Astrocyte (in vitro differentiated cells and primary cell): ENCODE results near the gene MARF1. TPM values are rescaled to one million over a fixed set of nuclear protein-coding genes. Genes with fewer than 3 reads are reported as not detected.

Source experiments
- DNase-seq: peaks from one replicate; pipeline ENCODE4 v3.0.0-alpha.2; 2010; ENCODE audit warnings: low read depth
- FAIRE-seq: peaks from 2 replicates; lab custom pipeline; 2011; peaks lifted over from hg19 to GRCh38; lab: Jason Lieb, UNC
- H2AFZ ChIP-seq: 2 replicates; pipeline ENCODE4 v1.6.0; 2012; ENCODE audit warnings: low read depth, low read length, inconsistent platforms
- H3K27ac ChIP-seq: 2 replicates; pipeline ENCODE4 v1.5.1; 2011; ENCODE audit warnings: low read depth, low read length, inconsistent platforms
- H3K27me3 ChIP-seq: 2 replicates; pipeline ENCODE4 v1.6.0; 2011; ENCODE audit warnings: low read length, inconsistent platforms; ENCODE audit not compliant: insufficient read depth
- H3K36me3 ChIP-seq: 2 replicates; pipeline ENCODE4 v1.5.1; 2011; ENCODE audit warnings: low read length, inconsistent platforms; ENCODE audit not compliant: insufficient read depth
- H3K4me1 ChIP-seq: 2 replicates; pipeline ENCODE4 v1.5.1; 2011; ENCODE audit warnings: low read length, inconsistent platforms; ENCODE audit not compliant: insufficient read depth
- H3K4me2 ChIP-seq: 2 replicates; pipeline ENCODE4 v1.6.0; 2012; ENCODE audit warnings: low read length, inconsistent platforms
- H3K4me3 ChIP-seq: 2 replicates; pipeline ENCODE4 v1.5.1; 2011; ENCODE audit warnings: low read depth, mild to moderate bottlenecking, low read length, inconsistent platforms; ENCODE audit not compliant: insufficient read depth
- H3K79me2 ChIP-seq: 2 replicates; pipeline ENCODE4 v1.6.0; 2012; ENCODE audit warnings: mild to moderate bottlenecking, low read length, inconsistent platforms; ENCODE audit not compliant: insufficient read depth
- H3K9ac ChIP-seq: 2 replicates; pipeline ENCODE4 v1.6.0; 2012; ENCODE audit warnings: mild to moderate bottlenecking, low read length, inconsistent platforms
- H3K9me3 ChIP-seq: 2 replicates; pipeline ENCODE4 v1.5.1; 2012; ENCODE audit warnings: low read depth, mild to moderate bottlenecking, low read length, inconsistent platforms; ENCODE audit not compliant: insufficient read depth
- H4K20me1 ChIP-seq: 2 replicates; pipeline ENCODE4 v1.6.0; 2012; ENCODE audit warnings: low read length, inconsistent platforms; ENCODE audit not compliant: insufficient read depth
- H3K27ac Mint-ChIP-seq: one replicate; pipeline ENCODE4 v1.8.0; 2021; ENCODE audit warnings: mild to moderate bottlenecking, mixed read lengths; ENCODE audit not compliant: unreplicated experiment
- H3K27me3 Mint-ChIP-seq: one replicate; pipeline ENCODE4 v1.8.0; 2021; ENCODE audit warnings: low read depth, mixed read lengths; ENCODE audit not compliant: unreplicated experiment
- H3K36me3 Mint-ChIP-seq: one replicate; pipeline ENCODE4 v1.8.0; 2021; ENCODE audit warnings: low read depth, mixed read lengths; ENCODE audit not compliant: unreplicated experiment
- H3K4me1 Mint-ChIP-seq: one replicate; pipeline ENCODE4 v1.8.0; 2021; ENCODE audit warnings: low read depth, mixed read lengths; ENCODE audit not compliant: unreplicated experiment
- H3K4me3 Mint-ChIP-seq: one replicate; pipeline ENCODE4 v1.8.0; 2021; ENCODE audit warnings: mild to moderate bottlenecking, moderate library complexity, mixed read lengths; ENCODE audit not compliant: unreplicated experiment
- H3K9me3 Mint-ChIP-seq: one replicate; pipeline ENCODE4 v1.8.0; 2021; ENCODE audit warnings: mild to moderate bottlenecking, mixed read lengths; ENCODE audit not compliant: unreplicated experiment
- EZH2 ChIP-seq: IDR thresholded peaks from 2 replicates; pipeline ENCODE4 v1.6.1; 2012; ENCODE audit warnings: mild to moderate bottlenecking, low read length, inconsistent platforms; ENCODE audit not compliant: insufficient read depth
- total RNA-seq: library from RNA; stranded (reverse); gene quantifications from 2 replicates; pipeline ENCODE4 v1.2.1, GENCODE V29; 2021
- TF ChIP-seq, protein P1 (sequence below): IDR thresholded peaks from 2 replicates; pipeline ENCODE4 v1.5.1; 2011; ENCODE audit warnings: low read depth, mild to moderate bottlenecking, inconsistent platforms, low read length, moderate library complexity; ENCODE audit not compliant: insufficient read depth

Gene MARF1
- total RNA-seq, 1 donor from 2014 or later = 47.4 TPM

DNA sequence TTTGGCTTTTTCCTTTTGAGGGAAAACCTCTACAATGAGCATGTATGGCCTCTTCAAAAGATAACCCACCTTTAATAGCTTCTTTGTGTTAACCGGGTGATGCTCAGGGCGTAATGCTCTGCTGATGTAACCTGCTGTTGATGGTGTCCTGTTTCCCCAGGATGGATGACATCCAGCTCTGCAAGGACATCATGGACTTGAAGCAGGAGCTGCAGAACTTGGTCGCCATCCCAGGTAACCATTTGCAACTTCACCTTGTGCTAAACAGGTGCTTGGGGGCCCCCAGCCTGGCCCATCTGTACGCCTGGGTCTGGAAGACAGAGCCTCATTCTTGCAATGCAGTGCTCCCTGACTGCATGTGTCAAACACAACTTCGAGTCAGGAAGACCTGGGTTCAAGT lies 75.1 kb downstream of the MARF1 start:
- Histone ChIP-seq H3K27me3 (no peaks in the 10 kb centered on the region), H3K4me3 (no peak overlapping the region), H3K9me3 (no peaks in the 10 kb centered on the region), H4K20me1 (peaks cover 9% of the 10 kb centered on the region), H3K9ac (no peak overlapping the region), H3K79me2 (no peaks in the 10 kb centered on the region), H3K36me3 (no peaks in the 10 kb centered on the region), H3K27ac (no peak overlapping the region), H3K4me1 (no peaks in the 10 kb centered on the region), H2AFZ (no peak overlapping the region), H3K4me2 (no peak overlapping the region)
- TF ChIP-seq, protein P1, sequence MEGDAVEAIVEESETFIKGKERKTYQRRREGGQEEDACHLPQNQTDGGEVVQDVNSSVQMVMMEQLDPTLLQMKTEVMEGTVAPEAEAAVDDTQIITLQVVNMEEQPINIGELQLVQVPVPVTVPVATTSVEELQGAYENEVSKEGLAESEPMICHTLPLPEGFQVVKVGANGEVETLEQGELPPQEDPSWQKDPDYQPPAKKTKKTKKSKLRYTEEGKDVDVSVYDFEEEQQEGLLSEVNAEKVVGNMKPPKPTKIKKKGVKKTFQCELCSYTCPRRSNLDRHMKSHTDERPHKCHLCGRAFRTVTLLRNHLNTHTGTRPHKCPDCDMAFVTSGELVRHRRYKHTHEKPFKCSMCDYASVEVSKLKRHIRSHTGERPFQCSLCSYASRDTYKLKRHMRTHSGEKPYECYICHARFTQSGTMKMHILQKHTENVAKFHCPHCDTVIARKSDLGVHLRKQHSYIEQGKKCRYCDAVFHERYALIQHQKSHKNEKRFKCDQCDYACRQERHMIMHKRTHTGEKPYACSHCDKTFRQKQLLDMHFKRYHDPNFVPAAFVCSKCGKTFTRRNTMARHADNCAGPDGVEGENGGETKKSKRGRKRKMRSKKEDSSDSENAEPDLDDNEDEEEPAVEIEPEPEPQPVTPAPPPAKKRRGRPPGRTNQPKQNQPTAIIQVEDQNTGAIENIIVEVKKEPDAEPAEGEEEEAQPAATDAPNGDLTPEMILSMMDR = no peak
- TF ChIP-seq EZH2 = no peak
- Mint-ChIP-seq H3K27me3 (no peaks in the 10 kb centered on the region), H3K9me3 (peaks cover 1% of the 10 kb centered on the region), H3K4me3 (no peak overlapping the region), H3K4me1 (no peaks in the 10 kb centered on the region), H3K36me3 (peaks cover 15% of the 10 kb centered on the region), H3K27ac (no peak overlapping the region)
- FAIRE-seq (no peak), DNase-seq (no peak)

DNA sequence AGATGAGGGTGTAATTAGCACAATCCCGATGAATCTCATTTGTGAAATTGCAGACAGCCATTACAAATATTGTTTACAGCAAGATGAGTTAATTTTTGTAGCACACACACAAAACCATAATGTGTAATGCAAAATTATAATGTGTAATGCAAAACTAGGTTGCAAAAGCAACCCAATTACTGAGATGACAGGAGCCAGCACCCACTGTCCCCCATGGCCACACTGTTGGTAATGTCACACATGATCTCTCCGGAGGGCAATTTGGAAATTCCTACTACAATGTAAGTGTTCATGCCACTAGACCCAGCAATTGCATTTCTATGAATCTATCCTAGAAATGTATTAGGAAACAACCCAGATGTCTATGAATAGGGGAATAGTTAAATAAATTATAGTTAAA lies 76.9 kb downstream of the MARF1 start:
- H3K4me2 ChIP-seq = no peak overlapping the region
- H3K27ac Mint-ChIP-seq = no peak overlapping the region

More for the DNA sequence above, 76.9 kb downstream of the MARF1 start:
- DNase-seq (no peak), FAIRE-seq (no peak)
- no peaks in the 10 kb centered on the region for H3K4me1 ChIP-seq
- H3K27ac ChIP-seq = no peak overlapping the region
- H3K9me3 Mint-ChIP-seq = peaks cover 1% of the 10 kb centered on the region
- H3K9ac ChIP-seq = no peak overlapping the region
- H3K79me2 ChIP-seq = no peaks in the 10 kb centered on the region
- peaks cover 4% of the 10 kb centered on the region for H4K20me1 ChIP-seq
- no peaks in the 10 kb centered on the region for H3K27me3 ChIP-seq
- no peak overlapping the region for H3K4me3 Mint-ChIP-seq
- no peaks in the 10 kb centered on the region for H3K27me3 Mint-ChIP-seq
- H3K36me3 ChIP-seq = no peaks in the 10 kb centered on the region
- no peak overlapping the region for H2AFZ ChIP-seq
- peaks cover 13% of the 10 kb centered on the region for H3K36me3 Mint-ChIP-seq
- TF ChIP-seq, protein P1 = no peak
- TF ChIP-seq EZH2 = no peak
- no peaks in the 10 kb centered on the region for H3K4me1 Mint-ChIP-seq
- H3K4me3 ChIP-seq = no peak overlapping the region
- no peaks in the 10 kb centered on the region for H3K9me3 ChIP-seq
